Lower leg skin (tissue), 3 donors: Measurements from ENCODE around the gene HDAC9.

ENCODE experiments used
- POLR2A ChIP-seq, 2 donors: fragments of 450-650 bp; IDR thresholded peaks; one replicate each; pipeline ENCODE4 v1.6.1; 2016 to 2017; ENCODE audit warnings: antibody characterized with exemption in 2 of 2, mild to moderate bottlenecking in 1 of 2, moderate library complexity in 1 of 2
- TF ChIP-seq, protein P1 (sequence below), 3 donors: fragments of 450-650 bp; IDR thresholded peaks; one replicate each; pipeline ENCODE4 v1.5.1; 2016; ENCODE audit warnings: antibody characterized with exemption in 3 of 3, mild to moderate bottlenecking in 3 of 3, moderate library complexity in 2 of 3

DNA sequence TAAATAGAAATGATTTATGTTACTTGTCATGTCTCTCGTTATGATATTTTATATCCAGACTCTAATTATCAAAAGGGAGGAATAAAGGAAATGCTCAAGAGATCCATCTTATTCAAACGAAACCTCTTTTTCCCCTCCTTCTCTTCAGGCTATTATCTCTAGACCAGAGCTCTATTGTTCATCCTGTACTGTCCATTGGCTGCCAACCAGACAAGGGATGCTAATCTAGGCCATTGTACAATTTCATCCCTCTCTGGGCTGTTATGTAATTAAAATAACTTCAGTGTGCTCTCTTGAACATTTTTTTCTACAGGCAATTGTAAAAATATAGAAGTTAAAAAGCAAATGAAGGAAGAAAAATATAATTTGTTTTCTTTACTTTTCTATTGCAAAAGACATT, 220.4 kb downstream of the HDAC9 start:
- TF ChIP-seq, protein P1, sequence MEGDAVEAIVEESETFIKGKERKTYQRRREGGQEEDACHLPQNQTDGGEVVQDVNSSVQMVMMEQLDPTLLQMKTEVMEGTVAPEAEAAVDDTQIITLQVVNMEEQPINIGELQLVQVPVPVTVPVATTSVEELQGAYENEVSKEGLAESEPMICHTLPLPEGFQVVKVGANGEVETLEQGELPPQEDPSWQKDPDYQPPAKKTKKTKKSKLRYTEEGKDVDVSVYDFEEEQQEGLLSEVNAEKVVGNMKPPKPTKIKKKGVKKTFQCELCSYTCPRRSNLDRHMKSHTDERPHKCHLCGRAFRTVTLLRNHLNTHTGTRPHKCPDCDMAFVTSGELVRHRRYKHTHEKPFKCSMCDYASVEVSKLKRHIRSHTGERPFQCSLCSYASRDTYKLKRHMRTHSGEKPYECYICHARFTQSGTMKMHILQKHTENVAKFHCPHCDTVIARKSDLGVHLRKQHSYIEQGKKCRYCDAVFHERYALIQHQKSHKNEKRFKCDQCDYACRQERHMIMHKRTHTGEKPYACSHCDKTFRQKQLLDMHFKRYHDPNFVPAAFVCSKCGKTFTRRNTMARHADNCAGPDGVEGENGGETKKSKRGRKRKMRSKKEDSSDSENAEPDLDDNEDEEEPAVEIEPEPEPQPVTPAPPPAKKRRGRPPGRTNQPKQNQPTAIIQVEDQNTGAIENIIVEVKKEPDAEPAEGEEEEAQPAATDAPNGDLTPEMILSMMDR (IDR thresholded peaks at IDR 0.05) = no peak
- TF ChIP-seq POLR2A (IDR thresholded peaks at IDR 0.05) = no peak
